ENCODE results near the gene ZNF516. TPM values are rescaled to one million over a fixed set of nuclear protein-coding genes. Genes with fewer than 3 reads are reported as not detected.

The ZNF516 gene
- total and polyA plus RNA-seq, 2 of the 4 experiments (the other 2 are of a cell fraction) = 7.9 to 16.9 TPM

DNA sequence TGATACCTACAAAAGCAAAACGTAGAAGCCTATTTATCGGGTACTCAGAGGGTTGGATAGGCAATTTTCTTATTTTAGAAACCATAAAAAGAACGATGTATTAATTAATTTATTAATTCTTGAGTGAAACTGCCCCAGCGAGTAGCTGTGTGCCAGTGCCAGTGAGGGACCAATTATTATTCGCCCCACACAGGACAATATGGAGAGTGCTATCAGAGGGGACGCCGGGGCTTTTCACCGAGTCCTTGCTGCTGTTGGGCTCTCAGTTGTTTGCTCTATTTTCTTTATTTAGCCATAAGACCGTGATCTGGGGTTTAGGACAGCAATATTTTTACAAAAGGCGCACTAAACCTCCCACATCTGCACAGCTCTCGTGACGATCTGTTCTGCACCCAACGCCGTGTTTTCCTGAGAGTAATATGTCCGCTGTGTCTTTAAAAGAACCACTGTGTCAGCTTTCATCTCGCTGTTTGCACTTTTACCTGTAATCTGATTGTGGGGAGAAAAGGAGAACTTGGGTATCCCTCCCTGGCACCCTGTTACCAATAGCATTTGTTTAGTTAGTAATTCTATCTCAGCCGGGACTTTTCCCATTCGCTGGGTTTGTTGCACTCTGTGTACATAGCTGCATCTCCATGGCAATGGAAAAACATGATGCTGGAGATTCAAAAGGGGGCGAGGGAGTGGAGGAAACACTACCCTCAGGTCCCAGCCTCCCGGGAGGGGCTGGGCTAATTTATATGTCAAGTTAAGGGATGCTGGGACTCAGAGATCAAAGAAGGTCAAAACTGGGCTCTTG, 30.1 kb upstream of the ZNF516 start:
- peak; percentile 42 for ATAC-seq (ENCODE audit: low read depth)

More for the DNA sequence above, 30.1 kb upstream of the ZNF516 start:
- peak; percentile 68 for DNase-seq
- Histone ChIP-seq H2BK5ac (ENCODE audit: low read depth, low read length, poor library complexity, severe bottlenecking) (no peak overlapping the region), H3K18ac (ENCODE audit: low read depth, low read length) (peak overlapping the region; percentile 2; the same call in 1 of the 2 replicates), H2AFZ (replicated peaks; ENCODE audit: low read length, poor library complexity) (peak overlapping the region; percentile 48), H4K5ac (ENCODE audit: low read depth, low read length) (peak overlapping the region; percentile 1; the same call in 1 of the 2 replicates), H3K23ac (ENCODE audit: low read depth, low read length) (no peak overlapping the region), H3K9me3 (ENCODE audit: control insufficient read depth, insufficient read depth, low read length) (no peaks in the 10 kb centered on the region), H3K27me3 (ENCODE audit: control insufficient read depth, insufficient read depth, low read length) (no peaks in the 10 kb centered on the region), H3K56ac (ENCODE audit: extremely low read depth, insufficient read depth, low read length) (no peak overlapping the region), H3K4me3 (ENCODE audit: insufficient read depth, low read depth, low read length) (peak overlapping the region; percentile 52), H4K20me1 (ENCODE audit: insufficient read depth, low read length) (no peaks in the 10 kb centered on the region), H3K9ac (ENCODE audit: low read depth, low read length) (peak overlapping the region; percentile 45), H2AK5ac (ENCODE audit: low read depth, low read length) (no peak overlapping the region), H3K36me3 (ENCODE audit: control insufficient read depth, insufficient read depth, low read length) (no peaks in the 10 kb centered on the region), H3K4ac (ENCODE audit: low read depth, low read length) (no peak overlapping the region), H2BK20ac (ENCODE audit: low read depth, low read length) (no peak overlapping the region), H3K79me1 (ENCODE audit: low read depth in 1 of 2, low read length in 2 of 2) (no peaks in the 10 kb centered on the region), H4K91ac (ENCODE audit: insufficient read depth, low read depth, low read length) (no peak overlapping the region), H3K4me2 (ENCODE audit: low read depth, low read length) (peak overlapping the region; percentile 86), H3K27ac (ENCODE audit: insufficient read depth, low read length) (no peak overlapping the region; the same call in 1 of the 2 replicates), H3K9me1 (ENCODE audit: insufficient read depth, low read length) (no peaks in the 10 kb centered on the region), H2AK9ac (replicated peaks; ENCODE audit: low read depth, low read length, poor library complexity) (no peak overlapping the region), H3K4me1 (ENCODE audit: control insufficient read depth, insufficient read depth, low read length) (peaks cover 5% of the 10 kb centered on the region; the same call in 1 of the 2 replicates), H2BK15ac (ENCODE audit: low read depth, low read length) (no peak overlapping the region), H2BK120ac (ENCODE audit: low read depth, low read length) (no peak overlapping the region), H3K14ac (replicated peaks; ENCODE audit: low read depth, low read length) (peak overlapping the region; percentile 4; the same call in 1 of the 2 replicates), H4K8ac (ENCODE audit: low read depth in 2 of 2, low read length in 2 of 2) (peak overlapping the region in 1 of 2 experiments; percentile 17; a peak in 1 of 4 replicates)
- dilution Hi-C loops (cut with HindIII; ENCODE audit: low sequenced_read_pairs, unreplicated experiment) (no loop called here), in situ Hi-C loops (cut with MboI; ENCODE audit: low sequenced_read_pairs) (no loop called here), intact Hi-C loops (cut with micrococcal nuclease) (no loop called here)
- TF ChIP-seq, protein P1, sequence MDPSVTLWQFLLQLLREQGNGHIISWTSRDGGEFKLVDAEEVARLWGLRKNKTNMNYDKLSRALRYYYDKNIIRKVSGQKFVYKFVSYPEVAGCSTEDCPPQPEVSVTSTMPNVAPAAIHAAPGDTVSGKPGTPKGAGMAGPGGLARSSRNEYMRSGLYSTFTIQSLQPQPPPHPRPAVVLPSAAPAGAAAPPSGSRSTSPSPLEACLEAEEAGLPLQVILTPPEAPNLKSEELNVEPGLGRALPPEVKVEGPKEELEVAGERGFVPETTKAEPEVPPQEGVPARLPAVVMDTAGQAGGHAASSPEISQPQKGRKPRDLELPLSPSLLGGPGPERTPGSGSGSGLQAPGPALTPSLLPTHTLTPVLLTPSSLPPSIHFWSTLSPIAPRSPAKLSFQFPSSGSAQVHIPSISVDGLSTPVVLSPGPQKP (IDR thresholded peaks at IDR 0.05; ENCODE audit: borderline replicate concordance, low read depth, low read length) = no peak
- TF ChIP-seq MXI1 (IDR thresholded peaks at IDR 0.05; ENCODE audit: borderline replicate concordance, low read depth, low read length) = no peak
- TF ChIP-seq BHLHE40 (IDR thresholded peaks at IDR 0.05; ENCODE audit: low read depth, low read length) = no peak
- TF ChIP-seq MAFK (IDR thresholded peaks at IDR 0.05; ENCODE audit: low read depth, low read length) = no peak
- TF ChIP-seq POLR2A (IDR thresholded peaks at IDR 0.05; ENCODE audit: low read depth, low read length) = no peak
- TF ChIP-seq, protein P2, sequence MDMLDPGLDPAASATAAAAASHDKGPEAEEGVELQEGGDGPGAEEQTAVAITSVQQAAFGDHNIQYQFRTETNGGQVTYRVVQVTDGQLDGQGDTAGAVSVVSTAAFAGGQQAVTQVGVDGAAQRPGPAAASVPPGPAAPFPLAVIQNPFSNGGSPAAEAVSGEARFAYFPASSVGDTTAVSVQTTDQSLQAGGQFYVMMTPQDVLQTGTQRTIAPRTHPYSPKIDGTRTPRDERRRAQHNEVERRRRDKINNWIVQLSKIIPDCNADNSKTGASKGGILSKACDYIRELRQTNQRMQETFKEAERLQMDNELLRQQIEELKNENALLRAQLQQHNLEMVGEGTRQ (IDR thresholded peaks at IDR 0.05; ENCODE audit: low read depth, low read length) = no peak
- TF ChIP-seq RFX5 (IDR thresholded peaks at IDR 0.05; ENCODE audit: low read depth, low read length) = no peak
- TF ChIP-seq MAZ (IDR thresholded peaks at IDR 0.05; ENCODE audit: borderline replicate concordance, low read depth, low read length) = no peak; the same call in 1 of the 2 replicates
- TF ChIP-seq RAD21 (IDR thresholded peaks at IDR 0.05; ENCODE audit: low read length) = no peak
- no peak for TF ChIP-seq SMC3 (IDR thresholded peaks at IDR 0.05; ENCODE audit: low read depth, low read length)
- WGBS, 2 experiments (ENCODE audit: extremely low coverage in 2 of 2, insufficient read length in 1 of 2) = 50% methylated on average over 2 of the region's 20 CpGs; no CpG with 5 or more reads in 1 of the 2 experiments
- BruUV-seq (replicated peaks) = no TSS peak
- ChIA-PET CTCF (interaction anchor here (0.5 kb wide), 1 partner anchor 11 kb away, joined by 3 read pairs; no protein-coding TSS in a partner anchor), POLR2A (ENCODE audit: unreplicated experiment) (no interaction called here)
